ENCODE measurements around the gene KCNB1. TPM values are rescaled to one million over a fixed set of nuclear protein-coding genes. Genes with fewer than 3 reads are reported as not detected.

The KCNB1 gene
- total RNA-seq, 1 experiment from 2014 or later, result 0.09 TPM

DNA sequence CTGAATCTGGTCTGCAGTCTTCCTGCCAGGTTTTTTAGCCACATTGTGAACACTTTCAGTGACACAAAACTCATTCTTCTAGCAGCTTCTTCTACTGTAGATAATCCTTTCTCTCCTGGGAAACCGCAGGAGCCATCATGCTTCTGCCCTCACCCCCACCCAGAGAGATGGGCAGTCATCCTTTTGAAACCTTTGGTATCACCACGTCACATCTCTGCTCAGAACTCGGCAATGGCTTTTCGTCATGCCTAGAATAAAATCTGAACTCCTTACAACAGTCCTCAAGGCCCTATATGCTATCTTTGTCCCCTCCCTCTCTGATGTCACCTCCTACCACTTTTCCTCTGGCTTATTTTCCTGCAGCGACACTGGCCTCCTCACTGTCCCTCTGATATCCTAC lies 158.2 kb downstream of the KCNB1 start:
- H3K9me3 Mint-ChIP-seq (ENCODE audit: unreplicated experiment), result no peaks in the 10 kb centered on the region
- no peak overlapping the region for H3K4me3 Mint-ChIP-seq (ENCODE audit: unreplicated experiment)
- no peak for DNase-seq
- H3K9me3 ChIP-seq, result no peaks in the 10 kb centered on the region
- no peak overlapping the region for H3K4me3 ChIP-seq (ENCODE audit: low read depth, low read length)
- no peaks in the 10 kb centered on the region for H3K36me3 Mint-ChIP-seq (ENCODE audit: insufficient read depth, unreplicated experiment)
- H3K27me3 Mint-ChIP-seq (ENCODE audit: insufficient read depth, unreplicated experiment), result peaks cover 21% of the 10 kb centered on the region
- intact Hi-C loops (cut with micrococcal nuclease; ENCODE audit: unreplicated experiment), result no loop called here
- ChIA-PET POLR2A (interaction anchor here (1.0 to 1.5 kb wide), 2 partner anchors 36 to 78 kb away, joined by 3 read pairs; no protein-coding TSS in a partner anchor), CTCF (interaction anchor here (1.0 to 3.1 kb wide), 8 partner anchors 14 to 286 kb away, joined by 3 to 29 read pairs (median 4); no protein-coding TSS in a partner anchor)
- no peaks in the 10 kb centered on the region for H3K4me1 Mint-ChIP-seq (ENCODE audit: low read depth, unreplicated experiment)
- H3K4me1 ChIP-seq, result no peaks in the 10 kb centered on the region
- no peaks in the 10 kb centered on the region for H3K36me3 ChIP-seq (ENCODE audit: control insufficient read depth, insufficient read depth, low read length)
- peaks cover 5% of the 10 kb centered on the region; the same call in 1 of the 2 replicates for H3K27me3 ChIP-seq (replicated peaks; ENCODE audit: control insufficient read depth, insufficient read depth, low read length)
- no peak overlapping the region for H3K27ac Mint-ChIP-seq (ENCODE audit: unreplicated experiment)
- BruUV-seq (replicated peaks), result no TSS peak
- TF ChIP-seq, protein P1, sequence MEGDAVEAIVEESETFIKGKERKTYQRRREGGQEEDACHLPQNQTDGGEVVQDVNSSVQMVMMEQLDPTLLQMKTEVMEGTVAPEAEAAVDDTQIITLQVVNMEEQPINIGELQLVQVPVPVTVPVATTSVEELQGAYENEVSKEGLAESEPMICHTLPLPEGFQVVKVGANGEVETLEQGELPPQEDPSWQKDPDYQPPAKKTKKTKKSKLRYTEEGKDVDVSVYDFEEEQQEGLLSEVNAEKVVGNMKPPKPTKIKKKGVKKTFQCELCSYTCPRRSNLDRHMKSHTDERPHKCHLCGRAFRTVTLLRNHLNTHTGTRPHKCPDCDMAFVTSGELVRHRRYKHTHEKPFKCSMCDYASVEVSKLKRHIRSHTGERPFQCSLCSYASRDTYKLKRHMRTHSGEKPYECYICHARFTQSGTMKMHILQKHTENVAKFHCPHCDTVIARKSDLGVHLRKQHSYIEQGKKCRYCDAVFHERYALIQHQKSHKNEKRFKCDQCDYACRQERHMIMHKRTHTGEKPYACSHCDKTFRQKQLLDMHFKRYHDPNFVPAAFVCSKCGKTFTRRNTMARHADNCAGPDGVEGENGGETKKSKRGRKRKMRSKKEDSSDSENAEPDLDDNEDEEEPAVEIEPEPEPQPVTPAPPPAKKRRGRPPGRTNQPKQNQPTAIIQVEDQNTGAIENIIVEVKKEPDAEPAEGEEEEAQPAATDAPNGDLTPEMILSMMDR (IDR thresholded peaks at IDR 0.05; ENCODE audit: insufficient read depth in 1 of 2, low read depth in 1 of 2, low read length in 1 of 2, severe bottlenecking in 1 of 2, unreplicated experiment in 1 of 2), result no peak

DNA sequence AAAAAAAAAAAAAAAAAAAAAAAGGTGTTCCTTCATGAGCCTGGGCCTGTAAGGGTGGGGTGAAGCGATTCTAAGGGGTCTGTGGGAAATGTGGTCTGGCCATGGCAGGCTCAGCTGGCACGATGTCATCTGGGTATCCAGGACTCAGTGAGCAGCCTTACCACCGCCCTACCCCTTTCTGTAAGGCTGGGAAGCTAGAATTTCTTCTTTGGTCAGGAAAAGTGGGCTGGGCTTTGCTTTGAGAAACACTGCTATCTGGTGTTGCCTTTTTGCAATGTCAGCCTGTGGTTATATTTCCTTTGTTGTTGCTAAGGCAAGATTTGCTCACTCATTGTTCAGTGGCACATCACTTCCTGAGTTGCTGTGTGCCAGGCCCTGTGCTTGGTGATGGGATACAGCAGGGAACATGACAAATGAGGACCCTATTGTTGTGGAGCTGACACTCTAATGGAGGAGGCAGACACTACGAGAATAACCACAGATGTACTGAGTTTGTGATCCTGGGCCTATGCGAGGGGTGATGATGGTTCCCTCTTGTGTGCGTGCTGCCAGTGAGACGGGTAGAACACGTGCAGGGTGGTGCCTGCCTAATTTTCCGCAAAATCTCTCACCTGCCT lies 158.7 kb downstream of the KCNB1 start:
- H3K4me1 Mint-ChIP-seq (ENCODE audit: low read depth, unreplicated experiment), result no peaks in the 10 kb centered on the region
- no TSS peak for BruUV-seq (replicated peaks)
- H3K9me3 ChIP-seq, result no peaks in the 10 kb centered on the region
- ChIA-PET POLR2A (interaction anchor here (0.5 to 1.5 kb wide), 3 partner anchors 36 to 77 kb away, joined by 3 read pairs; no protein-coding TSS in a partner anchor), CTCF (interaction anchor here (0.5 to 3.1 kb wide), 22 partner anchors 8 to 287 kb away, joined by 3 to 29 read pairs (median 4); partner anchors contain the start of gene ZNFX1)
- TF ChIP-seq, protein P1 (IDR thresholded peaks at IDR 0.05; ENCODE audit: insufficient read depth in 1 of 2, low read depth in 1 of 2, low read length in 1 of 2, severe bottlenecking in 1 of 2, unreplicated experiment in 1 of 2), result peak; percentile 55 to 61
- peaks cover 2% of the 10 kb centered on the region; the same call in 1 of the 2 replicates for H3K27me3 ChIP-seq (replicated peaks; ENCODE audit: control insufficient read depth, insufficient read depth, low read length)
- peak in 1 of 2 experiments; percentile 70 for DNase-seq
- H3K27me3 Mint-ChIP-seq (ENCODE audit: insufficient read depth, unreplicated experiment), result peaks cover 19% of the 10 kb centered on the region
- no peak overlapping the region for H3K4me3 ChIP-seq (ENCODE audit: low read depth, low read length)
- no peak overlapping the region for H3K4me3 Mint-ChIP-seq (ENCODE audit: unreplicated experiment)
- H3K9me3 Mint-ChIP-seq (ENCODE audit: unreplicated experiment), result no peaks in the 10 kb centered on the region
- no peaks in the 10 kb centered on the region for H3K4me1 ChIP-seq
- intact Hi-C loops (cut with micrococcal nuclease; ENCODE audit: unreplicated experiment), result loop anchor here (1.0 kb wide), 1 partner anchor 77 kb away; no protein-coding TSS in a partner anchor
- H3K27ac Mint-ChIP-seq (ENCODE audit: unreplicated experiment), result no peak overlapping the region
- no peaks in the 10 kb centered on the region for H3K36me3 Mint-ChIP-seq (ENCODE audit: insufficient read depth, unreplicated experiment)
- H3K36me3 ChIP-seq (ENCODE audit: control insufficient read depth, insufficient read depth, low read length), result no peaks in the 10 kb centered on the region

DNA sequence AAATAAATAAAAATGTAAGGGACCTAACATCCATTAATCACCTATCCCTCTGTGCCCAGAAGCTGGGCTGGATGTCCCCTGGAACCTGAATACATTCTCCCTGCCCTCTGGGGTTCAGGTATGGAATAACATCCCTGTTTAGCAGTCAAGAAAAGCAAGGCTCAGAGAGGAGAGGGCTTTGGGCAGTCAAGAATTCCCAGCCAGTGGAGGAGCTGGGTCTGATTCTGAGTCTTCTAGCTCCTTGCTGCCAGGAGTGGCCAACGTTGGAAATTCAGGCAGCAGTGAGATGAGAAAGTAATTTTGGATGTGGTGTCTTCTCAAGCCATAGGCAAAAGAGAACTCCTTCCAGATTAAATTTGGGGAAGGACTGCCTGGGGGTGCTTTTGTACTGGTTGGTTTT lies 162.0 kb downstream of the KCNB1 start:
- Mint-ChIP-seq H3K4me3 (ENCODE audit: unreplicated experiment) (no peak overlapping the region), H3K9me3 (ENCODE audit: unreplicated experiment) (no peaks in the 10 kb centered on the region), H3K36me3 (ENCODE audit: insufficient read depth, unreplicated experiment) (no peaks in the 10 kb centered on the region), H3K27me3 (ENCODE audit: insufficient read depth, unreplicated experiment) (peaks cover 13% of the 10 kb centered on the region), H3K27ac (ENCODE audit: unreplicated experiment) (no peak overlapping the region), H3K4me1 (ENCODE audit: low read depth, unreplicated experiment) (no peaks in the 10 kb centered on the region)
- Histone ChIP-seq H3K27me3 (replicated peaks; ENCODE audit: control insufficient read depth, insufficient read depth, low read length) (peaks cover 2% of the 10 kb centered on the region; the same call in 1 of the 2 replicates), H3K9me3 (no peaks in the 10 kb centered on the region), H3K4me3 (ENCODE audit: low read depth, low read length) (no peak overlapping the region), H3K36me3 (ENCODE audit: control insufficient read depth, insufficient read depth, low read length) (no peaks in the 10 kb centered on the region), H3K4me1 (no peaks in the 10 kb centered on the region)
- intact Hi-C loops (cut with micrococcal nuclease; ENCODE audit: unreplicated experiment), result loop anchor here (1.0 to 2.0 kb wide), 3 partner anchors 30 to 187 kb away; partner anchors contain the start of gene ZNFX1
- BruUV-seq (replicated peaks), result no TSS peak
- POLR2A ChIA-PET, result interaction anchor here (0.6 to 1.6 kb wide), 8 partner anchors 16 to 459 kb away, joined by 3 to 16 read pairs (median 3); partner anchors contain the start of genes DDX27 and ZNFX1
- CTCF ChIA-PET, result interaction anchor here (0.6 to 2.1 kb wide), 41 partner anchors 10 to 596 kb away, joined by 3 to 101 read pairs (median 4); partner anchors contain the start of genes DDX27 and ZNFX1
- peak; percentile 86 to 87 for DNase-seq
- TF ChIP-seq, protein P1 (IDR thresholded peaks at IDR 0.05; ENCODE audit: insufficient read depth in 1 of 2, low read depth in 1 of 2, low read length in 1 of 2, severe bottlenecking in 1 of 2, unreplicated experiment in 1 of 2), result peak; percentile 78 to 87

All from Caco-2 (cell line).